IPS-15b (cell line): ENCODE data around the gene RTF1.

Source experiments
- H3K27me3 ChIP-seq: one replicate; pipeline ENCODE4 v1.6.1; 2013; ENCODE audit warnings: low read length; ENCODE audit not compliant: control insufficient read depth, insufficient read depth
- H3K36me3 ChIP-seq: one replicate; pipeline ENCODE4 v1.6.1; 2013; ENCODE audit warnings: low read length; ENCODE audit not compliant: control insufficient read depth, insufficient read depth
- H3K4me1 ChIP-seq: one replicate; pipeline ENCODE4 v1.6.1; 2013; ENCODE audit warnings: mild to moderate bottlenecking, low read length; ENCODE audit not compliant: control insufficient read depth, insufficient read depth
- H3K4me3 ChIP-seq: one replicate; pipeline ENCODE4 v1.5.1; 2013; ENCODE audit warnings: low read depth, low read length
- H3K9ac ChIP-seq: one replicate; pipeline ENCODE4 v1.6.1; 2013; ENCODE audit warnings: low read depth, mild to moderate bottlenecking, low read length
- H3K9me3 ChIP-seq: one replicate; pipeline ENCODE4 v1.6.1; 2013; ENCODE audit warnings: mild to moderate bottlenecking, low read length; ENCODE audit not compliant: control insufficient read depth, insufficient read depth

Gene RTF1

DNA sequence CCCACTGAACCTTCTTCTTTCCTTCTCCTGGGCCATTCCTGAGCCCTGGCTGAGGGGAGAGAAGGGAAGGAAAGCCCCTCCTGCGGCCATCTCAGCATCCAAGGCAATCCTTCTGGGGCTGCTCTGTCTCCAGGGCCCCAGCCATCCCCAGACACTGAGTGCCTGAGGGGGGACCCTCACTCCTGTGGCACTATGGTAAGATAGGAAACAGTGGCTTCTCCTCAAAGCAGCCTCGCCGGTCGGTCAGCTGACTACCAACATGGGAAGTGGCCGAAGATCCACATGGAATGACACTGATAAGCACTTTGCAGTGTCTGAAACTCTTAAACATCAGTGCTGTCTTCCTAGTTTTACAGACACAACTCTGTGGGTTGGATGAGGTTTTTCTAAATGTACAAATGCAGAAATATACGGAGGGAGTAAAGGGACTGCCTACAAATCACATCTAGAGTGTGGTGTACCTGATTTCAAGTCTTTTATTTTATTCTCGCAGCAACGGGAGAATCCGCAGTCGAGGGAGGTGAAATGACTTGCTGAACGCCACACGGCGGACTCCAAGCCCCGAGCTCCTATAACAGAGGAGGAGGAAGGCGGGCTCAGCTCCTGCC lies 75.8 kb downstream of the RTF1 start:
- Histone ChIP-seq H3K4me3 (peak overlapping the region; percentile 71), H3K4me1 (peaks cover 4% of the 10 kb centered on the region), H3K36me3 (no peaks in the 10 kb centered on the region), H3K9me3 (no peaks in the 10 kb centered on the region), H3K9ac (no peak overlapping the region), H3K27me3 (peaks cover 70% of the 10 kb centered on the region)

DNA sequence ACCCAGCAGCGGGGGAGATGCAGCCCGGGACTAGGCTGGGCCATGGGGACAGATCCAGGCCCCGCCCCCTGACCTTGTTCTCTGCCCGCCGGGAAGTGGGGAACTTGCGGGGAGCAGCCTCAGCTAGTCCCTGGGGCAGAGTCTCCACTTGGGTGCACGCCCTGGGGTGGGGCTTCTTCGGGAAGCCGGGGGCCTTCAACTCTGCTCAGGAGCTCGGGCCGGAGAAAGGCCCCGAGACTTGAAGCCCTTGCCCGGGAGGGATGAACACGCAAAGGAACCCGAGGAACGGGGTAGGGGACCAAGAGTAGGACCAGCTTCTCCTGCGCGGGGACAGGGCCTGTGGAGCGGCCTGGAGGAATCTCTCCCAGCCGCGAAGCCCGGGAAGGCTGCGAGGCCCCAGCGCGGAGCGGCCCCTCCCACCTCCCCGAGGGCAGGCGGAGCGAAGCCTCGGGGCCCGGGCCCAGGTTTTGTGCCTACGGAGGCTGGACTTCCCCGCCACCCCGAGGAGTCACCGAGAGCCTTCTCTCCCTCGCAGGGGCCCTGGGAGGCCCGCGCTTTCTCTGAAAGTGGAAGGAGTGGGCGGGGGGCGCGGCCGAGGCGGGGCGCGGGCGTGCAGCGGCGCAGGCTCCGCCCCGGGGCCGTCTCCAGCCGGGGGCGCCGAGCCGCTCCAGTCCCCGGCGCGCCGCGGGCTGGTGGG lies 76.5 kb downstream of the RTF1 start, which contains the start of gene ITPKA:
ITPKA (plus strand) TSS at position 670 of the 697 bp plus-strand sequence. CDS start 54 bp downstream, outside the sequence.
- H3K9me3 ChIP-seq: no peaks in the 10 kb centered on the region
- peaks cover 76% of the 10 kb centered on the region for H3K27me3 ChIP-seq
- no peak within 1 kb of the TSS for H3K9ac ChIP-seq
- no peaks in the 10 kb centered on the region for H3K36me3 ChIP-seq
- H3K4me3 ChIP-seq: peak within 1 kb of the TSS; percentile 71
- peaks cover 4% of the 10 kb centered on the region for H3K4me1 ChIP-seq

DNA sequence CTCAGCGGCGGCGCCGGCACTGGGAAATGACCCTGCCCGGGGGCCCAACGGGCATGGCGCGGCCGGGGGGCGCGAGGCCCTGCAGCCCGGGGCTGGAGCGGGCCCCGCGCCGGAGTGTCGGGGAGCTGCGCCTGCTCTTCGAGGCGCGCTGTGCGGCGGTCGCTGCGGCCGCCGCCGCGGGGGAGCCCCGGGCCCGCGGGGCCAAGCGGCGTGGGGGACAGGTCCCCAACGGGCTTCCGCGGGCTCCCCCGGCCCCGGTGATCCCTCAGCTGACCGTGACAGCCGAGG lies 77.0 kb downstream of the RTF1 start:
- peaks cover 4% of the 10 kb centered on the region for H3K4me1 ChIP-seq
- H3K9me3 ChIP-seq: no peaks in the 10 kb centered on the region
- peak overlapping the region; percentile 49 for H3K4me3 ChIP-seq
- no peak overlapping the region for H3K9ac ChIP-seq
- H3K36me3 ChIP-seq: no peaks in the 10 kb centered on the region
- peaks cover 81% of the 10 kb centered on the region for H3K27me3 ChIP-seq

DNA sequence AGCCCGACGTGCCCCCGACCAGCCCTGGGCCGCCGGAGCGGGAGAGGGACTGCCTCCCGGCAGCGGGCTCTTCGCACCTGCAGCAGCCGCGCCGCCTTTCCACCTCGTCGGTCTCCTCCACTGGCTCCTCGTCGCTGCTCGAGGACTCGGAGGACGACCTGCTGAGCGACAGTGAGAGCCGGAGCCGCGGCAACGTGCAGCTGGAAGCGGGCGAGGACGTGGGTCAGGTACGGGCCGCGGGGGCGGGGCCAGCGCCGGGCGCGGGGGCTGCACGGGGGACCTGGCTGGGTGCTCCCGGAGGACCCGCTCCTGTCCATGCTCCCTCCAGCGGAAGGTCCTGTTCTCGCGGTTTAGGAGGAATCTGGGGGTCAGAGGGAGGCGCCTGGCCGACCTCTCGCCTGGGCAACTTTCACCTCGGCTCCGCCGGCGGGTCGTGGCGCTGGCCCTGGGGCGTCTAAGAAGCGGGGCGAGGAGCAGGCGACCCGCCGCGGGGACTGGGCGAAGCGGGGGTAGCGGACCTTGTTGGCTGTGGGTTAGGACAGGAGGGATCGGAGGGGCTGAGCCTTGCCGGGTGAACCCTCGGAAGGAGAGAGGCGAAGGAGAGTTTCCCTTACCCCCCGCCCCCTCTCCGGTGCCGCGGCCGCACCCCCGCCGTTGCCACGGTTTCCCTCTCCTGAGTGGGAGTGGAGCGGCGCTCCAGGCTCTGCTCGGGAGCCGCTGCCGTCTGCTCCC lies 77.5 kb downstream of the RTF1 start:
- Histone ChIP-seq H3K4me3 (peak overlapping the region; percentile 49), H3K4me1 (peaks cover 4% of the 10 kb centered on the region), H3K9me3 (no peaks in the 10 kb centered on the region), H3K9ac (no peak overlapping the region), H3K36me3 (no peaks in the 10 kb centered on the region), H3K27me3 (peaks cover 86% of the 10 kb centered on the region)

DNA sequence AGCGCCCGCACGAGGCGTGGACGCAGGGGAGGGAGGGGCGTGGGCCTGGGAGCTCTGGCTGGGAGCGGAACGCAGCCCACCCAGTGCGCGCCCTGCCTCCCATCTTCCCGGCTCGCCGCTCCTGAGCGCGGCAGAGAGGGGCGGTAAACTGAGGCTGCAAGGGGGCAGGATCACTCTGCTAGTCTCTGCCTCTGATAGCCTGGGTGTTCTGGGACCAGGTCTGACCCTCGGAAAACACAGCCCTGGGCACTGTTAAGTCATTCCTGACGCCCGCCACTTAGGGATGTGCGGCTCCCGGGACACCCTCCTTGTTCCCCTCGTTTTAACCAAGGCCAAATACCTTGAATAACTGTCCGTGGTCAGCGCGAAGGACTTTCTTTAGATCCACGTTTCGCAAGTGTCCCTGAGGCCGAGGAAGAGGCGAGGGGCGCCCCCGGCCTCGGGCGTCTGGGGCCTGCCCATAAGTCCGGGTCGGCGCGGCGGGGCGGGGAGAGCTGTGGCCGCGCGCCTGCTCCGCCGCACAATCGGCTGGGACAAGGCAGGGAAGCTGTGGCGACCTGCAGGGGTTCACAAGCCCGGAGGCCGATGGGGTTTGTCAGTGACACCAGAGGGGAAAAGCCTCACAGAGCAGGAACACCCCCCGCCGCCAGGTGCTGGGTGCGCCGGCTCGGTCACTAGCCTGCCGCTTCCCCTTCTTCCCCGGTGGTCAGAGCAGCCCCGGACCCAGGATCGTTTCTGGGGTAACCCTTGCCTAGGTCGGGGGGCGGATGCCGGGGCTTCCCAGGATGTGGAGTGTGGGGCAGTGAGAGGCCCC lies 78.2 kb downstream of the RTF1 start:
- peaks cover 4% of the 10 kb centered on the region for H3K4me1 ChIP-seq
- no peak overlapping the region for H3K9ac ChIP-seq
- peak overlapping the region; percentile 49 for H3K4me3 ChIP-seq
- peaks cover 94% of the 10 kb centered on the region for H3K27me3 ChIP-seq
- no peaks in the 10 kb centered on the region for H3K36me3 ChIP-seq
- H3K9me3 ChIP-seq: no peaks in the 10 kb centered on the region

DNA sequence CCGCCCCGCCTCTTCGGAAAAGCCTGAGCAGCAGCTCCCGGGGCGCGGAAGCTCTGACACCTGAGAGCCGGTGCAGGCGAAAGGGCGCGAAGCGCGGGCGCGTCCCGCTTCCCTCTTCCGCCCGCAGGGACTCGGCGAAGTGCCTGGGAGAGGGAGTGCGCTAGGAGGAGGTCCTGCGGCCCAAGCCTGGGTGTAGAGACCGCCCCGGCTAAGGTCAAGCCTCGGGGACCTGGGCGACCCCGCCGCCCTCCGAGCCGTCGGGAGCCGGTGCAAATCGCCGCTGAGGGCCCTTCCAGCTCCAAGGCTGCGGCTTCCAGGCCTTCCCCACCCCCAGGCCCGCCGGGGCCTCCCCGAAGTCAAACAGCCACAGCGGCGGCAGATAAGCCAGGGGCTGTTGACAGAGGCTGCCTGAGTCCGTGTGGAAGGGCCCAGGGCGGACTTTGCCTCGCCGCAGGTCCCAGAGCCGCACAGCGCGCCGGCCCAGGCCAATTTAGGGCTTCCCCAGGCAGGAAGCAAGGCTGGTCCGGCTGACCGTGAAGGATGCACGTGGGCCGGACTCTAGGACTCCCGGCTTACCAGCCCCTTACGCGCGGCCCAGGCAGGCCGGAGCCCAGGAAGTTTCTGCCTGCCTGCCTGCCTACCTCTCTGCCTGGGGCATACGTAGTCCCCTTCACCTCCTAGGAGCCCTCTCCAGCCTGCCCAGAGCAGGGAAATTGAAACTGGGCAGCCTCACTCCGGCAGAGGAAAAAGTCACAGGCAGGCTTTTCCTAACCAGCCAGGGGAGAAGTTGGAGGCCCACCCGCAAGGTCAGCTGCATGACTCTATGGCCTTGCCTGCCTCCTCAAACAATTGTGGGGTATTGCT lies 79.1 kb downstream of the RTF1 start:
- H3K4me3 ChIP-seq: peak overlapping the region; percentile 49
- H3K27me3 ChIP-seq: peaks cover 96% of the 10 kb centered on the region
- no peaks in the 10 kb centered on the region for H3K9me3 ChIP-seq
- no peaks in the 10 kb centered on the region for H3K36me3 ChIP-seq
- no peak overlapping the region for H3K9ac ChIP-seq
- H3K4me1 ChIP-seq: peaks cover 4% of the 10 kb centered on the region

DNA sequence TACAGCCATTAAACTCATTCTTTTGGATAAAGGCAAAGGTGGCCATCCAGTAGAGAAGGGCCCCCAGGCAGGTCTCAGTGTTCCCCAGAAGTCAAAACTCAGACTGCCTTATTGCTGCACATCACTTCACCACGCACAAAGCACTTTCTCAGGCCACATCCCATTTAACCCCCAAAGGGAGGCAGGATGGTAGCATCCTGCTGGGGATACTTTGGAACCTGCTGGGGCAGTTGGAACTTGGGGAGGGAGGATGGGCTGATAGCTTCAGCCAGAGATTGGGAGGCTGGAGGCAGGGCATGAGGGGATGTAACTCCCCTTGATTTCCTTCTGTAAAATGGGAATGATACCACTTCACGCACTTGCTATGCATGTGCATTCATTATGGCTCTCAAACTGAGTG lies 81.8 kb downstream of the RTF1 start:
- no peaks in the 10 kb centered on the region for H3K9me3 ChIP-seq
- H3K4me3 ChIP-seq: no peak overlapping the region
- no peaks in the 10 kb centered on the region for H3K4me1 ChIP-seq
- H3K9ac ChIP-seq: no peak overlapping the region
- no peaks in the 10 kb centered on the region for H3K36me3 ChIP-seq
- peaks cover 98% of the 10 kb centered on the region for H3K27me3 ChIP-seq

DNA sequence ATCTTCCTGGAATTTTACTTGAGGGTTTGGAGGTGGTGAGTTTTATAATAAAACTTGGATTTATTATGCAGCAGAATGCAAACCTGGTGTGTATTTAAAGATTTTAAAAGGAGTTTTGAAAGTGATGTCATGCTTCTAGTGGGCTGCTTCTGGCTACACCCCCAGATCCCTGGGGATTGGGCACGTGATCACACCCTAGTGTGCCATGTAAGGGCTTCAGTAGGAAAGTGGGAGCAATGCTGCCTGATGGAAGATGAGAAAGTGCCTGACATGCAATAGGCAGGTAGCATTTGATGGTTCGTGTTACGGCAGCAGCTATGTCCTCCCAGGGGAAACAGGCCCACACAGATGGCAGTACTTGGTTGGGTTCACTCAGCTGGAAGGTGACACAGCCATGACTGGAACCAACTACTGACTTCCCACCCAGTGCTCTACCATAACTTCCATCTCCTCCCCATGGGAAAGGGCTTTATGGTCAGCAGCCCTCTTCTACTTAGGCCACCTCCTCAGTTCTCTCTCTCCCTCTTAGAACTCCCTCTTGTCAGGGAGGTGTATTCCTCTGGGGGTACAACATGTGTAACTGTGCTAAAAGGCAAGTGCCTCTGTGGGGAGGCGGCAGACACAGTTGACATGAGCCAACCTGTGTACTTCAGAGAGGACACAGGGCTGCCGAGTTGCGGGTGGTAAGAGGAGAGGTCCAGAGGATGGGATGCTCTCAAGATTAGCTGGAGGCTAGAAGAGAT lies 82.4 kb downstream of the RTF1 start:
- H3K4me1 ChIP-seq: no peaks in the 10 kb centered on the region
- peak overlapping the region; percentile 13 for H3K4me3 ChIP-seq
- H3K9me3 ChIP-seq: no peaks in the 10 kb centered on the region
- H3K27me3 ChIP-seq: peaks cover 100% of the 10 kb centered on the region
- H3K36me3 ChIP-seq: no peaks in the 10 kb centered on the region
- H3K9ac ChIP-seq: no peak overlapping the region

DNA sequence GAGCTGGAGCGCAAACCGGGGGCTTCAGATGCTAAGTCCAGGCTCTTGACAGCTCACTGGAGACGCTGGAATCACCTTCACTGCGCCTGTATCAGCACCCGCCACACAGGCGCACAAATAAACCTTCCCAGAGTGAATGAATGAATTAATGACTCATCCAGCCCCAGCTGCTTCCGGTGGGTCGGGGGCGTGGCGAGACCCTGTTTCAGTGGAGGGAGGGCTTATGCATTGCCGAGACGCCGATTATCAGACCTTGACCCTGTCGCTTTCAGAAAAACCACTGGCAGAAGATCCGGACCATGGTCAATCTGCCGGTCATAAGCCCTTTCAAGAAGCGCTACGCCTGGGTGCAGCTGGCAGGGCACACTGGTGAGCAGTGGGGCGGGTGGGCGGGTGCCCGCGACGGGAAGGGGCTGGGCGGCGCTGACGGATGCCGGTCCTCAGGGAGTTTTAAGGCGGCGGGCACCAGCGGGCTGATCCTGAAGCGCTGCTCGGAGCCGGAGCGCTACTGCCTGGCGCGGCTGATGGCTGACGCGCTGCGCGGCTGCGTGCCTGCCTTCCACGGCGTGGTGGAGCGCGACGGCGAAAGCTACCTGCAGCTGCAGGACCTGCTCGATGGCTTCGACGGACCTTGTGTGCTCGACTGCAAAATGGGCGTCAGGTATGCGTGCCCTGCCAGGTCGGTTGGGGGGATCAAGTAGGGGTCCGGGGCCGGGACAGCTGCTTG lies 84.5 kb downstream of the RTF1 start:
- Histone ChIP-seq H3K4me3 (peak overlapping the region; percentile 45), H3K4me1 (no peaks in the 10 kb centered on the region), H3K27me3 (peaks cover 98% of the 10 kb centered on the region), H3K9ac (no peak overlapping the region), H3K9me3 (no peaks in the 10 kb centered on the region), H3K36me3 (no peaks in the 10 kb centered on the region)
